CD4-positive, alpha-beta T cell (primary cell): ENCODE results near the gene KIAA0753. TPM values are rescaled to one million over a fixed set of nuclear protein-coding genes. Genes with fewer than 3 reads are reported as not detected.

ENCODE experiments used
- ATAC-seq: fragments of 200-7000 bp; cut with Tn5 transposase; one replicate; pipeline ENCODE4 v1.10.0; 2022; ENCODE audit warnings: mild to moderate bottlenecking; ENCODE audit not compliant: poor library complexity
- CTCF ChIA-PET: fragments of 350-600 bp; sonication (Branson Sonifier 250); formaldehyde crosslinking; loops from one replicate; lab custom pipeline; 2021; ENCODE audit warnings: antibody characterized with exemption, inconsistent platforms; lab: Charles Lee
- POLR2A ChIA-PET: fragments of 350-600 bp; sonication (Branson Sonifier 250); formaldehyde crosslinking; loops from one replicate; lab custom pipeline; 2021; ENCODE audit warnings: antibody characterized with exemption, inconsistent platforms; lab: Charles Lee
- DNase-seq, 14 experiments: peaks; one replicate each; pipeline ENCODE4 v3.0.0-alpha.2; 2013 to 2020; ENCODE audit warnings: mixed read lengths in 2 of 14
- H3K27ac ChIP-seq, 2 donors: one replicate each; pipeline versions ENCODE4 v1.5.1 to v1.7.0; 2013; ENCODE audit warnings: low read length in 2 of 2, low read depth in 1 of 2, mild to moderate bottlenecking in 1 of 2
- H3K27me3 ChIP-seq, 2 experiments: 1 replicate in 1 of 2; 2 replicates in 1 of 2; pipeline versions ENCODE4 v1.6.1 to v1.7.0; 2013; ENCODE audit warnings: low read length in 2 of 2, control low read depth in 1 of 2, mild to moderate bottlenecking in 1 of 2, moderate library complexity in 1 of 2; ENCODE audit not compliant: insufficient read depth in 2 of 2, control insufficient read depth in 1 of 2
- H3K36me3 ChIP-seq: one replicate; pipeline ENCODE4 v1.6.1; 2013; ENCODE audit warnings: low read length, control low read depth; ENCODE audit not compliant: insufficient read depth
- H3K4me1 ChIP-seq: one replicate; pipeline ENCODE4 v1.6.1; 2013; ENCODE audit warnings: low read length, control low read depth; ENCODE audit not compliant: insufficient read depth
- H3K4me3 ChIP-seq: one replicate; pipeline ENCODE4 v1.5.1; 2013; ENCODE audit warnings: mild to moderate bottlenecking, low read length, moderate library complexity
- H3K9me3 ChIP-seq, 2 experiments: 1 replicate in 1 of 2; 2 replicates in 1 of 2; pipeline versions ENCODE4 v1.6.1 to v1.7.0; 2013; ENCODE audit warnings: low read length in 2 of 2, mild to moderate bottlenecking in 2 of 2, control low read depth in 1 of 2, moderate library complexity in 1 of 2; ENCODE audit not compliant: control insufficient read depth in 1 of 2, insufficient read depth in 1 of 2
- H3K27ac Mint-ChIP-seq: one replicate; pipeline ENCODE4 v1.8.0; 2020; ENCODE audit warnings: mixed read lengths
- H3K27me3 Mint-ChIP-seq: one replicate; pipeline ENCODE4 v1.8.0; 2021; ENCODE audit warnings: mixed read lengths
- H3K36me3 Mint-ChIP-seq: one replicate; pipeline ENCODE4 v1.8.0; 2021; ENCODE audit warnings: low read depth, mixed read lengths
- H3K4me1 Mint-ChIP-seq: one replicate; pipeline ENCODE4 v1.8.0; 2021; ENCODE audit warnings: low read depth, mixed read lengths
- H3K4me3 Mint-ChIP-seq: one replicate; pipeline ENCODE4 v1.8.0; 2020; ENCODE audit warnings: mild to moderate bottlenecking, mixed read lengths
- H3K9me3 Mint-ChIP-seq: one replicate; pipeline ENCODE4 v1.8.0; 2020; ENCODE audit warnings: mixed read lengths
- intact Hi-C, 2 experiments: fragments of 100-400 bp; cut with DNase I in 1 of 2; cut with micrococcal nuclease in 1 of 2; formaldehyde crosslinking; loops; one replicate each; pipeline versions ENCODE4 v1.15.1 to v1.9.0; 2023 to 2025; cut with DNase I, micrococcal nuclease
- total RNA-seq, 174 experiments: library from RNA in 2 of 174; stranded (reverse) in 2 of 174; gene quantifications; one replicate each; pipeline ENCODE4 v1.2.3 and lab custom pipeline; 2021 to 2026
- TF ChIP-seq, protein P1 (sequence below): fragments of 200-600 bp; IDR thresholded peaks from one replicate; pipeline ENCODE4 v1.8.0; 2022; ENCODE audit warnings: antibody characterized with exemption, mild to moderate bottlenecking

The KIAA0753 gene
- total RNA-seq, 2 experiments from 2014 or later = 8.9 to 11.7 TPM

DNA sequence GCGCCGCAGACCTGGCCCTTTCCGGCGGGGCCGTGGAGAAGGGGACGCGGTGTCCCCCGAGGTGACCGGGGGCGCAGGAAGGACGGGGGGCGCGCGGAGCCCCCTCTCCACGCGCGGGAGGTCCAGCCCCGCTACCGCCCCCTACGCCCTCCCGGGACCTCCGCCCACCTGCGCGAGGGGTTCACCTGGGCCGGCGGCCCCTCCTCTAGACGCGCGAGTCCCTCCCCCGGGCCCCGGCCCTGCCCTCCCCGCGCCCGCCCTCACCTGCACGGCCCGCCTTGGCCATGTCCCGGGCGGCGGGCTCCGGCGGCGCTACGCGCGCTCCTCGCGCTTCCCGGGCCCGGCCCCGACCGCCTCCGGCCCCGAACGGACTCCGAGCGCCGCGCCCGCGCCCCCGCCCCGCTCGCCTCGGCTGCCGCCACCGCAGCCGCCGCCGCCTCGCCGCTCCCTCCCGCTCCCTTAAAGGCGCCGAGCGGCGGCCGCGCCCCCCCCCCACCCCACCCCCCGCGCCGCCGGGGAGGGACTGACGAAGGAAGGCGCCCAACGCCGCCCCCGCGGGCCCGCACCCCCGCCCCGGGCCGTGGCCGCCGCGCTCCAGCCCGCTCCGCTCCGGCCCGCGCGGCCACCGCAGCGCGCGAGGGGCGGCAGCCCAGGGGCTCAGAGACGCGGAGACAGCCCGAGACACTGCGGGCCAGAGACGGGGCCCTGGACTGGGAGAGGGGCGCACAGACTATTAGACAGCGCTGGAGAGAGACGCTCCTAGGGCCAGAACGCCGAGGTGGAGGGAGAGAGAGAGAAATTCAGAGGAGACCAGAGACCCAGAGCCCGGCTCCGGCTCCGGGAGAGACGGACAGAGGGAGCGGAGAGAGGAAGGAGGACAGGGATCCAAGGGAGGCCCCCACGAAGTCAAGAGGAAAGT is 84.1 kb downstream of the KIAA0753 start, which contains the start of gene PITPNM3:
Gene PITPNM3 (minus strand): TSS at position 435 of the 919 bp plus-strand sequence. CDS start 149 bp downstream, at position 286.
- Histone ChIP-seq H3K4me1 (peaks cover 16% of the 10 kb centered on the region), H3K27me3 (peaks cover 34 to 39% of the 10 kb centered on the region in 2 experiments), H3K9me3 (peaks cover 0 to 13% of the 10 kb centered on the region in 2 experiments), H3K27ac (no peak within 1 kb of the TSS), H3K4me3 (peak within 1 kb of the TSS; percentile 14), H3K36me3 (no peaks in the 10 kb centered on the region)
- Mint-ChIP-seq H3K27ac (no peak within 1 kb of the TSS), H3K27me3 (peaks cover 66% of the 10 kb centered on the region), H3K9me3 (no peaks in the 10 kb centered on the region), H3K4me1 (peaks cover 12% of the 10 kb centered on the region), H3K4me3 (peak within 1 kb of the TSS; percentile 74), H3K36me3 (no peaks in the 10 kb centered on the region)
- ATAC-seq (peak; percentile 26), DNase-seq (no peak)
- ChIA-PET CTCF (no interaction called here), POLR2A (no interaction called here)
- TF ChIP-seq, protein P1, sequence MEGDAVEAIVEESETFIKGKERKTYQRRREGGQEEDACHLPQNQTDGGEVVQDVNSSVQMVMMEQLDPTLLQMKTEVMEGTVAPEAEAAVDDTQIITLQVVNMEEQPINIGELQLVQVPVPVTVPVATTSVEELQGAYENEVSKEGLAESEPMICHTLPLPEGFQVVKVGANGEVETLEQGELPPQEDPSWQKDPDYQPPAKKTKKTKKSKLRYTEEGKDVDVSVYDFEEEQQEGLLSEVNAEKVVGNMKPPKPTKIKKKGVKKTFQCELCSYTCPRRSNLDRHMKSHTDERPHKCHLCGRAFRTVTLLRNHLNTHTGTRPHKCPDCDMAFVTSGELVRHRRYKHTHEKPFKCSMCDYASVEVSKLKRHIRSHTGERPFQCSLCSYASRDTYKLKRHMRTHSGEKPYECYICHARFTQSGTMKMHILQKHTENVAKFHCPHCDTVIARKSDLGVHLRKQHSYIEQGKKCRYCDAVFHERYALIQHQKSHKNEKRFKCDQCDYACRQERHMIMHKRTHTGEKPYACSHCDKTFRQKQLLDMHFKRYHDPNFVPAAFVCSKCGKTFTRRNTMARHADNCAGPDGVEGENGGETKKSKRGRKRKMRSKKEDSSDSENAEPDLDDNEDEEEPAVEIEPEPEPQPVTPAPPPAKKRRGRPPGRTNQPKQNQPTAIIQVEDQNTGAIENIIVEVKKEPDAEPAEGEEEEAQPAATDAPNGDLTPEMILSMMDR = no peak
- intact Hi-C loops = no loop called here

DNA sequence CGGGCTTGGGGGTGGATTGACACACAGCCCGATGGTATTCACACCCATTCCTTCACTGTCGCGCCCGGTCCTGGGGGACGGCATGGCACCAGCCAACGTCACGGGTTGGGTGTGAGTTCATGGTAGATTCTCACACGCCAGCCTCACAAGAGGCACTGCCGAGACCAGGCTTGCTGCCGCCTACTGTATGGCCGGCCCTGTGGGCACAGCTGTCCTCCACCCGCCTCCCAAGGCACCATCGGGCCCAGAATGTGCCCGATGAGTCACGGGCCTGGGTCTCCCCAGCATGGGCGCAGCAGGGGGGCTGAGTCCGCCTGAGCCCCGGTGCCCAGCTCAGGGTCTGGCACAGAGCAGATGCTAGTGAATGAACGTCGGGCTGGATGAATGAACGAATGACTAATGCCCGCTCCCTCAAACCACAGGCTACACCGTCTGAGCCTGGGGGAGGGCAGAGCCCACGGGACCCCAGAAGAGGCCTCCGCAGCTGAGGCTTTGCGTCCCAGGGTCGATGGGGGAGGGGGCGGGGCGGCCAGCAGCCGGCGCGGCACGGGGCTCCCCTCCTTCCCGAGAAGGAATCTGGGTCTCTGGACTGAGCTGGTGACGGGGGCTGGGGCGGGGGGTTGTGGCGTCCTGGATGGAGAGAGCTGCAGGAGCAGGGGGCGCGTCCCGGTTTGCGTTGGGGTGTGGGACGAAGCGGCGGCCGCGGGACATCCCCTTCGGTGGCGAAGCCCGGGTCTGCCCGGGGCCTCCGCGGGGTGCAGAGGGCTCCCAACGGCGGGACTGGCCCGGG is 85.0 kb downstream of the KIAA0753 start:
- Histone ChIP-seq H3K4me3 (peak overlapping the region; percentile 14), H3K36me3 (no peaks in the 10 kb centered on the region), H3K27ac (no peak overlapping the region), H3K4me1 (peaks cover 16% of the 10 kb centered on the region), H3K9me3 (peaks cover 0 to 13% of the 10 kb centered on the region in 2 experiments), H3K27me3 (peaks cover 34 to 39% of the 10 kb centered on the region in 2 experiments)
- H3K27me3 Mint-ChIP-seq = peaks cover 66% of the 10 kb centered on the region
- TF ChIP-seq, protein P1 = no peak
- ChIA-PET CTCF (no interaction called here), POLR2A (no interaction called here)
- intact Hi-C loops = no loop called here
- H3K36me3 Mint-ChIP-seq = no peaks in the 10 kb centered on the region
- no peaks in the 10 kb centered on the region for H3K9me3 Mint-ChIP-seq
- peak overlapping the region; percentile 74 for H3K4me3 Mint-ChIP-seq
- peaks cover 12% of the 10 kb centered on the region for H3K4me1 Mint-ChIP-seq
- no peak overlapping the region for H3K27ac Mint-ChIP-seq
- ATAC-seq (peak; percentile 43), DNase-seq (peak in 2 of 14 experiments; percentile 16 to 28)

DNA sequence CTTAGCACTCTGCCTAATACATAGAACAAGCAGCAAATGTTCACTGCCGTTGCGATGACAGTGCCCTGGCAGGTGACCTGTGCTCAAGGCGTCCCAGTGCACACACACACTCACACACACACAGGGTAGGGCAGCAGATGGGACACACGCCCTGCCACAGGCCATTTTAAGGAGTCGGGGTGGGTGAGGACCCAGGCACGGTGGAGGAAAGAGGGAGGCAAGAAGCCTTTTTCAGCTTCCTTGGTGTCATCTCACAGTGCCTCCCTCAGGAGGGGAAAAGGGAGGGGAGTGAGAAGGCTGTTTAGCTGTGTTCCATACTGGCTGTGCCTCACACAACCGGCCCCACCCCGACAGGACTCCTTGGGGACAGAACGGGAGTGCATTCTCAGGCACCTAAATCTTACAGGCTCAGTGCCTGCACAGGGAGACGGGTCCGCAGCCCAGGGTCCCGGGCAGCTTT is 85.6 kb downstream of the KIAA0753 start:
- H3K9me3 Mint-ChIP-seq = no peaks in the 10 kb centered on the region
- H3K4me3 ChIP-seq = no peak overlapping the region
- CTCF ChIA-PET = no interaction called here

More for the DNA sequence above, 85.6 kb downstream of the KIAA0753 start:
- Histone ChIP-seq H3K9me3 (peaks cover 0 to 13% of the 10 kb centered on the region in 2 experiments), H3K36me3 (no peaks in the 10 kb centered on the region), H3K27me3 (peaks cover 34 to 39% of the 10 kb centered on the region in 2 experiments), H3K27ac (no peak overlapping the region), H3K4me1 (peaks cover 16% of the 10 kb centered on the region)
- peak overlapping the region; percentile 77 for H3K4me3 Mint-ChIP-seq
- ATAC-seq (no peak), DNase-seq (no peak)
- H3K4me1 Mint-ChIP-seq = peaks cover 12% of the 10 kb centered on the region
- TF ChIP-seq, protein P1 = no peak
- POLR2A ChIA-PET = no interaction called here
- intact Hi-C loops = no loop called here
- no peaks in the 10 kb centered on the region for H3K36me3 Mint-ChIP-seq
- peaks cover 60% of the 10 kb centered on the region for H3K27me3 Mint-ChIP-seq
- no peak overlapping the region for H3K27ac Mint-ChIP-seq
